IMR-90 (cell line): Measurements from ENCODE around the gene AAK1. TPM values are rescaled to one million over a fixed set of nuclear protein-coding genes. Genes with fewer than 3 reads are reported as not detected.
A peak's percentile ranks its signal among the peaks of the same experiment; 100 is the strongest.

Experiments used
- ATAC-seq: fragments of 200-7000 bp; cut with Tn5 transposase; 2 replicates; pipeline ENCODE4 v1.9.1; 2020; ENCODE audit warnings: low read depth, mild to moderate bottlenecking, moderate library complexity
- BruUV-seq: library from RNA; stranded (reverse); fragments of 400-500 nt; replicated peaks from 2 replicates; lab custom pipeline; 2021; lab: Mats Ljungman, UMichigan
- CTCF ChIA-PET: fragments of 300-600 bp; formaldehyde crosslinking; extraction: SDS; loops from one replicate; lab custom pipeline; 2021; ENCODE audit warnings: antibody characterized with exemption; lab: Yijun Ruan, JAX
- POLR2A ChIA-PET: fragments of 300-600 bp; sonication (Branson Sonifier 250); formaldehyde crosslinking; loops from one replicate; lab custom pipeline; 2022; ENCODE audit warnings: antibody characterized with exemption; ENCODE audit not compliant: unreplicated experiment; lab: Charles Lee
- DNase-seq: peaks from one replicate; pipeline ENCODE4 v3.0.0; 2013
- H2AFZ ChIP-seq: replicated peaks from 2 replicates; pipeline ENCODE3; 2013; ENCODE audit warnings: low read length, mild to moderate bottlenecking; ENCODE audit not compliant: poor library complexity
- H2AK5ac ChIP-seq: 2 replicates; pipeline ENCODE4 v1.6.1; 2013; ENCODE audit warnings: low read depth, low read length, inconsistent platforms
- H2AK9ac ChIP-seq: replicated peaks from 2 replicates; pipeline ENCODE3; 2013; ENCODE audit warnings: mild to moderate bottlenecking, low read depth, low read length, moderate library complexity; ENCODE audit not compliant: poor library complexity
- H2BK120ac ChIP-seq: 2 replicates; pipeline ENCODE4 v1.6.1; 2013; ENCODE audit warnings: low read depth, low read length, inconsistent platforms
- H2BK15ac ChIP-seq: 3 replicates; pipeline ENCODE4 v1.6.1; 2013; ENCODE audit warnings: low read depth, low read length, inconsistent platforms
- H2BK20ac ChIP-seq: 2 replicates; pipeline ENCODE4 v1.6.1; 2013; ENCODE audit warnings: low read depth, mild to moderate bottlenecking, inconsistent platforms, low read length, moderate library complexity
- H2BK5ac ChIP-seq: 2 replicates; pipeline ENCODE4 v1.6.1; 2013; ENCODE audit warnings: mild to moderate bottlenecking, low read depth, low read length, inconsistent platforms; ENCODE audit not compliant: poor library complexity, severe bottlenecking
- H3K14ac ChIP-seq: replicated peaks from 2 replicates; pipeline ENCODE4 v1.6.1; 2013; ENCODE audit warnings: low read depth, low read length, inconsistent platforms
- H3K18ac ChIP-seq: 2 replicates; pipeline ENCODE4 v1.6.1; 2013; ENCODE audit warnings: low read depth, low read length, control low read depth
- H3K23ac ChIP-seq: 2 replicates; pipeline ENCODE4 v1.6.1; 2013; ENCODE audit warnings: low read depth, low read length, inconsistent platforms
- H3K27ac ChIP-seq: 2 replicates; pipeline ENCODE4 v1.5.1; 2013; ENCODE audit warnings: mild to moderate bottlenecking, control low read depth, low read length; ENCODE audit not compliant: insufficient read depth
- H3K27me3 ChIP-seq: 2 replicates; pipeline ENCODE4 v1.6.1; 2013; ENCODE audit warnings: low read length; ENCODE audit not compliant: control insufficient read depth, insufficient read depth
- H3K36me3 ChIP-seq: 2 replicates; pipeline ENCODE4 v1.6.1; 2013; ENCODE audit warnings: low read length, mixed read lengths; ENCODE audit not compliant: control insufficient read depth, insufficient read depth
- H3K4ac ChIP-seq: 2 replicates; pipeline ENCODE4 v1.6.1; 2013; ENCODE audit warnings: low read depth, low read length, inconsistent platforms
- H3K4me1 ChIP-seq: 2 replicates; pipeline ENCODE4 v1.6.1; 2013; ENCODE audit warnings: low read length, mixed read lengths; ENCODE audit not compliant: control insufficient read depth, insufficient read depth
- H3K4me2 ChIP-seq: 2 replicates; pipeline ENCODE4 v1.6.1; 2013; ENCODE audit warnings: low read depth, mild to moderate bottlenecking, control low read depth, low read length, moderate library complexity
- H3K4me3 ChIP-seq: 2 replicates; pipeline ENCODE4 v1.5.1; 2013; ENCODE audit warnings: low read depth, mild to moderate bottlenecking, control low read depth, low read length, moderate library complexity; ENCODE audit not compliant: insufficient read depth
- H3K56ac ChIP-seq: 2 replicates; pipeline ENCODE4 v1.6.1; 2013; ENCODE audit warnings: low read length, inconsistent platforms; ENCODE audit not compliant: insufficient read depth; ENCODE audit errors: extremely low read depth
- H3K79me1 ChIP-seq, 2 experiments: 2 replicates each; pipeline ENCODE4 v1.6.1; 2013; ENCODE audit warnings: low read length in 2 of 2, inconsistent platforms in 1 of 2, low read depth in 1 of 2
- H3K9ac ChIP-seq: 2 replicates; pipeline ENCODE4 v1.6.1; 2013; ENCODE audit warnings: low read depth, low read length, control low read depth
- H3K9me1 ChIP-seq: 2 replicates; pipeline ENCODE4 v1.6.1; 2013; ENCODE audit warnings: low read length, inconsistent platforms; ENCODE audit not compliant: insufficient read depth
- H3K9me3 ChIP-seq: 2 replicates; pipeline ENCODE4 v1.6.1; 2013; ENCODE audit warnings: low read length; ENCODE audit not compliant: control insufficient read depth, insufficient read depth
- H4K20me1 ChIP-seq: 2 replicates; pipeline ENCODE4 v1.6.1; 2013; ENCODE audit warnings: low read length, inconsistent platforms; ENCODE audit not compliant: insufficient read depth
- H4K5ac ChIP-seq: 2 replicates; pipeline ENCODE4 v1.6.1; 2013; ENCODE audit warnings: mild to moderate bottlenecking, low read depth, low read length, control low read depth
- H4K8ac ChIP-seq, 2 experiments: 2 replicates each; pipeline ENCODE4 v1.6.1; 2013; ENCODE audit warnings: low read depth in 2 of 2, low read length in 2 of 2, control low read depth in 1 of 2, inconsistent platforms in 1 of 2
- H4K91ac ChIP-seq: 2 replicates; pipeline ENCODE4 v1.6.1; 2013; ENCODE audit warnings: low read depth, low read length, inconsistent platforms; ENCODE audit not compliant: insufficient read depth
- ELK1 ChIP-seq: fragments of 150-350 bp; IDR thresholded peaks from 2 replicates; pipeline ENCODE4 v1.6.1; 2016; ENCODE audit warnings: low read depth, mild to moderate bottlenecking, low read length, moderate library complexity, borderline replicate concordance
- FOS ChIP-seq: fragments of 150-350 bp; IDR thresholded peaks from 2 replicates; pipeline ENCODE4 v1.6.1; 2016; ENCODE audit warnings: low read depth, low read length
- WGBS, 2 experiments: methylation state at CpG; one replicate each; pipeline versions ENCODE4 v1.1.5 to v1.1.7; 2013; ENCODE audit warnings: missing lambda C conversion rate in 2 of 2; ENCODE audit not compliant: insufficient read length in 1 of 2; ENCODE audit errors: extremely low coverage in 2 of 2; 5-methylcytosine and 5-hydroxymethylcytosine counted together
- dilution Hi-C: fragments of 300-500 bp; cut with HindIII; formaldehyde crosslinking; loops from one replicate; pipeline ENCODE4 v1.14.3; 2018; ENCODE audit warnings: low sequenced_read_pairs; ENCODE audit not compliant: unreplicated experiment
- in situ Hi-C: fragments of 300-500 bp; cut with MboI; formaldehyde crosslinking; loops from 3 replicates; pipeline ENCODE4 v1.14.3; 2019; ENCODE audit warnings: low sequenced_read_pairs, inconsistent platforms, mixed read lengths
- intact Hi-C: fragments of 100-400 bp; cut with micrococcal nuclease; formaldehyde crosslinking; loops from 2 replicates; pipeline ENCODE4 v1.10.0; 2022
- polyA plus RNA-seq, 3 experiments: library from polyadenylated mRNA; depleted of rRNA; stranded (reverse); fragments of >200 nt; gene quantifications; 2 replicates each; pipeline ENCODE4 v1.2.3, GENCODE V29; 2012; ENCODE audit warnings: low replicate concordance in 1 of 3
- total RNA-seq: library from RNA; depleted of rRNA; stranded (reverse); fragments of >200 nt; gene quantifications from 2 replicates; pipeline ENCODE4 v1.2.3, GENCODE V29; 2012

The AAK1 gene
- total and polyA plus RNA-seq, 2 of the 4 experiments (the other 2 are of a cell fraction) = 21.9 to 26.5 TPM

GRCh38 chr2:69692424-69692823, 48.9 kb upstream of the AAK1 start:
- Histone ChIP-seq H4K20me1 (peaks cover 6% of the 10 kb centered on the region; the same call in 1 of the 2 replicates), H3K4me3 (no peak overlapping the region), H2BK15ac (no peak overlapping the region), H2AFZ (no peak overlapping the region), H2BK120ac (0 out of 2 replicates have a peak overlapping the region, but pooled peaks have one; percentile 16), H3K27me3 (no peaks in the 10 kb centered on the region), H3K9me1 (peaks cover 15% of the 10 kb centered on the region), H3K9me3 (no peaks in the 10 kb centered on the region), H3K4me2 (peak overlapping the region; percentile 28; the same call in 1 of the 2 replicates), H3K27ac (no peak overlapping the region), H3K56ac (no peak overlapping the region), H3K4ac (no peak overlapping the region), H2BK20ac (peak overlapping the region; percentile 89; the same call in 1 of the 2 replicates), H3K36me3 (no peaks in the 10 kb centered on the region), H3K4me1 (peaks cover 26% of the 10 kb centered on the region), H3K23ac (no peak overlapping the region), H4K91ac (no peak overlapping the region), H3K79me1 (peaks cover 4 to 18% of the 10 kb centered on the region in 2 experiments; a peak in 2 of 4 replicates), H3K18ac (no peak overlapping the region), H4K5ac (no peak overlapping the region), H3K9ac (no peak overlapping the region), H2AK5ac (no peak overlapping the region), H2AK9ac (no peak overlapping the region), H2BK5ac (peak overlapping the region; percentile 78), H4K8ac (no peak overlapping the region), H3K14ac (no peak overlapping the region)
- intact Hi-C loops = no loop called here
- in situ Hi-C loops = no loop called here
- TF ChIP-seq FOS (0 out of 2 replicates have a peak, but pooled peaks have one; percentile 28), ELK1 (no peak)
- peak; percentile 87 for DNase-seq
- ATAC-seq = peak; percentile 62
- ChIA-PET CTCF (no interaction called here), POLR2A (no interaction called here)
- dilution Hi-C loops = no loop called here
- WGBS, 2 experiments = no CpG with 5 or more reads among the region's 2 CpGs
- no TSS peak for BruUV-seq
